Adrenal gland (tissue), 5 donors: ENCODE measurements around the gene ZNF25.
"Not testable (repeated sequence)": the region's sequence is repeated elsewhere in the genome, so short reads cannot be mapped to it uniquely, and the experiment has no call there.

ENCODE experiments used
- POLR2A ChIP-seq, 2 donors: fragments of 450-650 bp; IDR thresholded peaks; one replicate each; pipeline ENCODE4 v1.6.1; 2017; ENCODE audit warnings: antibody characterized with exemption in 2 of 2, mild to moderate bottlenecking in 2 of 2, moderate library complexity in 1 of 2
- TF ChIP-seq, protein P1 (sequence below), 6 experiments: fragments of 450-650 bp in 4 of 6; fragments of 200-600 bp in 2 of 6; sonication (generic) in 1 of 6; IDR thresholded peaks; 1 replicate in 5 of 6; 2 replicates in 1 of 6; pipeline versions ENCODE4 v1.5.1 to v1.8.0; 2016 to 2021; ENCODE audit warnings: antibody characterized with exemption in 6 of 6, mild to moderate bottlenecking in 2 of 6, moderate library complexity in 1 of 6
- donor health status: DM: no; HTN: no; CAD: no.

DNA sequence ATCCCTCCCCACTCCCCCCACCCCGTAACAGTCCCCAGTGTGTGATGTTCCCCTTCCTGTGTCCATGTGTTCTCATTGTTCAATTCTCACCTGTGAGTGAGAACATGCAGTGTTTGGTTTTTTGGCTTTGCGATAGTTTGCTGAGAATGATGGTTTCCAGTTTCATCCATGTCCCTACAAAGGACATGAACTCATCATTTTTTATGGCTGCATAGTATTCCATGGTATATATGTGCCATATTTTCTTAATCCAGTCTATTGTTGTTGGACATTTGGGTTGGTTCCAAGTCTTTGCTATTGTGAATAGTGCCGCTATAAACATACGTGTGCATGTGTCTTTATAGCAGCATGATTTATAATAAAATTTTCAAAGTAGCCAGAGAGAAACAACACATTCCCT, 42.7 kb upstream of the ZNF25 start:
- TF ChIP-seq, protein P1, sequence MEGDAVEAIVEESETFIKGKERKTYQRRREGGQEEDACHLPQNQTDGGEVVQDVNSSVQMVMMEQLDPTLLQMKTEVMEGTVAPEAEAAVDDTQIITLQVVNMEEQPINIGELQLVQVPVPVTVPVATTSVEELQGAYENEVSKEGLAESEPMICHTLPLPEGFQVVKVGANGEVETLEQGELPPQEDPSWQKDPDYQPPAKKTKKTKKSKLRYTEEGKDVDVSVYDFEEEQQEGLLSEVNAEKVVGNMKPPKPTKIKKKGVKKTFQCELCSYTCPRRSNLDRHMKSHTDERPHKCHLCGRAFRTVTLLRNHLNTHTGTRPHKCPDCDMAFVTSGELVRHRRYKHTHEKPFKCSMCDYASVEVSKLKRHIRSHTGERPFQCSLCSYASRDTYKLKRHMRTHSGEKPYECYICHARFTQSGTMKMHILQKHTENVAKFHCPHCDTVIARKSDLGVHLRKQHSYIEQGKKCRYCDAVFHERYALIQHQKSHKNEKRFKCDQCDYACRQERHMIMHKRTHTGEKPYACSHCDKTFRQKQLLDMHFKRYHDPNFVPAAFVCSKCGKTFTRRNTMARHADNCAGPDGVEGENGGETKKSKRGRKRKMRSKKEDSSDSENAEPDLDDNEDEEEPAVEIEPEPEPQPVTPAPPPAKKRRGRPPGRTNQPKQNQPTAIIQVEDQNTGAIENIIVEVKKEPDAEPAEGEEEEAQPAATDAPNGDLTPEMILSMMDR (IDR thresholded peaks at IDR 0.05) = not testable (repeated sequence)
- TF ChIP-seq POLR2A (IDR thresholded peaks at IDR 0.05) = not testable (repeated sequence)
